GM18909 (cell line): ENCODE measurements around the gene CAPS.
"Not testable (repeated sequence)": the region's sequence is repeated elsewhere in the genome, so short reads cannot be mapped to it uniquely, and the experiment has no call there.

Experiments used
- ATAC-seq: cut with Tn5 transposase; IDR thresholded peaks from one replicate; pipeline ENCODE4 v1.9.1; 2021; ENCODE audit warnings: mild to moderate bottlenecking; ENCODE audit not compliant: unreplicated experiment, poor library complexity

CAPS gene

DNA sequence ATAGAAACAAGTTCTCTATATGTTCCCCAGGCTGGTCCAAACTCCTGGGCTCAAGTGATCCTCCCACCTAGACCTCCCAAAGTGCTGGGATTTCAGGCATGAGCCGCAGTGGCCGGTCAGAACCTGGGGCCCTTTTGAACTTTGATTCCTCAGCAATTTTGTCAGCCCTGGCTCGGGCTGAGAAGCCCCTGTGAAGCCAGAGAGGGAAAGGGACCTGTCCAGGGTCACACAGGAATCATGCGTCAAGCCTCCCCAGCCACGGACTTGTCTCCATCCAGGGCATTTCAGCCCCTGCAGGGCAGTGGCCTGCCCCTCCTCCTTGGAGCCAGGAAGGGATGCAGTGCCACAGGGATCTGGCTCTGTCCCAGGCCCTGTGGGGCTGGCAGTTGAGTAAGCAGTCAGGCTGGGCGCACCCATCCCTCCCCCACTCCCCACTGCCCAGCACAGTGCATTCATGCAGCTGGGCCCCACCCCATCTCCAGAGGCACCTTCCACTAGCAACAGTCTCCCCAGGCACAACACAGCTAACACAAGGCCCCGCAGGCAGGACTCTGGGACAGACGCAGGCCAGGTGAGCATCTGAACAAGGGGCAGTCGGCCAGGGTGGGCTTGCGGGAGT lies at the start of gene CAPS:
CAPS (plus strand) TSS at position 516 of the 619 bp plus-strand sequence. CDS start 153 bp downstream, outside the sequence.
- ATAC-seq = no peak

- ATAC-seq = no peak
These were observed 49.1 kb upstream of the CAPS start for GRCh38 chr19:5864725-5865486.

DNA sequence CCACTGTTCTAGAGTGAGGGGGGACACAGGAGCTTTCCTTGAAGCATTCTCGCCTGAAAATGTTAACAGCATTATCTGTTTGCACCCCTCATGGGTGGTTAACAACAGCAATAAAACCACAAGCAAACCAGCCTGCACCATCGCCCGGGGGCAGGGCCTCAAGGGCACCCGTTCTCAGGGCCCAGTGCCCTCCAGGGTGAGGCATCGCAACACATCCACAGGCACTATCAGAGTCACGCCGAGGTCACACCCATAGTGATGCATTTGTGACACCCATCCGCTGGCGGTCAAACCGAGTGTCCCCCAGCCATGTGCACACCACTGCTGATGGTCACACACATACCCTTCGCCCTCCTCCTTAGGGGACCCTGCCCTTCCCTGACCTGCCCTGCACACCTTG lies 48.3 kb upstream of the CAPS start:
- ATAC-seq = no peak

- ATAC-seq = no peak
These were observed 46.6 kb upstream of the CAPS start for GRCh38 chr19:5867201-5868136.

DNA sequence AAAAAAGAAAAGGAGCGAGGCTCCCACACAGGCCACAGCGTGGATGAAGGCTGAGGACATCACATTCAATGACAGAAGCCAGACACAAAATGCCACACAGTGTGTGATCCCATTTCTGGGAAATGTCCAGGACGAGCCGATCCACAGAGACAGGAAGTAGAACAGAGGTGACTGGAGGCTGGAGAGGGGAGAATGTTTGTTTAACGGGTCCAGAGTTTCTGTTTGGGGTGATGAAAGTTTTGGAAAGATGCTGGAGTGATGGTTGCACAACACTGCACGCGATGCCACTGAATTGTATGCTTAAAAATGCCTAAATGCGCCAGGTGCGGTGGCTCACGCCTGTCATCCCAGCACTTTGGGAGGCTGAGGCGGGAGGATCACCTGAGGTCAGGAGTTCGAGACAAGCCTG lies 43.1 kb upstream of the CAPS start:
- no peak for ATAC-seq

- no peak for ATAC-seq
These were observed 40.3 kb upstream of the CAPS start for GRCh38 chr19:5873617-5874199.

DNA sequence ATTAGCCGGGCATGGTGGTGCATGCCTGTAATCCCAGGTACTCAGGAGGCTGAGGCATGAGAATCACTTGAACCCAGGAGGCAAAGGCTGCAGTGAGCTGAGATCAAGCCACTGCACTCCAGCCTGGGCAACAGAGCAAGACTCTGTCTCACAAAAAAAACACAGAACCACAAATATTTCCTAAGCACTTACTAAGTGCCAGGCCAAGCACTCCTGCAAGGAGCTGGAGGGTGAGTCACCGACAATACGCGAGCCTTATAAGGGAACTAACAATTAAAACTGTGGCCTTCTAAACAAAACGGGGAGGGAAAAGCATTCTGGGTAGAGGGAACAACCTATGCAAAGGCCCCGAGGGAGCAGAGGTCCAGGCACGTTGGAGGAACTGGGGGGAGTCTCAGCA lies 39.6 kb upstream of the CAPS start:
- not testable (repeated sequence) for ATAC-seq

DNA sequence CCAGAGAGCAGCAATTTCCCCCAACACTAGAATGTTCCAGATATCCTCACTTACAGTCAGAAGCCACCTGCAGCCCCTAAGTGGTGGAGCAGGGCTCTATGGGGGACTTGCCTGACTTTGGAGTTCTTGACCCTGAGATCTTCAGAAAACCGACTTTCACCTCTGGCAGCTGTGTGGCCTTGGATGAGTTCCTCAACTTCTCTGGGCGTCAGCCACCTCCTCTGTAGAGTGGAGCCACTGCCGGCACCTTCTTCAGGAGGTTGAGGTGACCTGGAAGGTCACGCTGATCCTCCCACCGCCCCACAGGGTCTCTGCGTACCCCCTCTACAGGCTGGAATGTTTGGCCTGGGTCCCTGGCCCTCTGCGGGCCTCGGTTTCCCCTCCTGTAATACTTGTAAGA lies 36.6 kb upstream of the CAPS start:
- ATAC-seq = no peak

DNA sequence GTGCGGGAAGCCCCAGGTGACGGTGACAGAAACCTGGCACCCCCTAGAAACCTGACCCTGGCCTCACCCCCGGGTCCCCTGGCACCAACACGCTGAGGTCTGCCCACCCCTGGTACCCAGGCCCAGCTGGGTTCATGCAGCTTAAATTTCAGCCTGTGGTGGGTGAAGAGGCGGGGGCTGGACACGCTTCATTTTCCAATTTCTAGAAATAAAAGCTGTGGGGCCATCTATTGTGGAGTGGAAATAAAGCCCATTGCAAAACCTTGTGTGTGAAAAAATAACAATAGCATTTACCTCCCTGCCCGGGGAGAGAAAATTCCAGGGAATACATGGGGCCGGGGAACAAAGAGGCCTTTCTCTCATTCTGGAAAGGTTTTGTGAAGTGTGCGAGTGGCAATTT lies 36.2 kb upstream of the CAPS start:
- no peak for ATAC-seq

DNA sequence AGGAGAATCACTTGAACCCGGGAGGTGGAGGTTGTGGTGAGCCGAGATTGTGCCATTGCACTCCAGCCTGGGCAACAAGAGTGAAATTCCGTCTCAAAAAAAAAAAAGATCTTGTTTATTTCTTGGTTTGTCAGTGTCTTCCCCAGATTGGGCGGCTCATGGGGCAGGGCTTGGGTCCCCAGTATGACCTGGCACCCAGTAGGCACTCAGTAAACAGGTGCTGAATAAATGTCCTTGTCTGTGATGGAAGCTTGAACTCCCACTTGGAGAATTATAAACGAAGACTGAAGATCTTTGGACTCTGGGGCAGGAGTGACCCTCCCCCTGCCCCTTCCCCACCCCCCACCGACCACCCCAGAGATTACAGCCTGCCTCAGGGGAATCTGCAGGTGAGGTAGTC lies 33.9 kb upstream of the CAPS start:
- ATAC-seq = no peak

DNA sequence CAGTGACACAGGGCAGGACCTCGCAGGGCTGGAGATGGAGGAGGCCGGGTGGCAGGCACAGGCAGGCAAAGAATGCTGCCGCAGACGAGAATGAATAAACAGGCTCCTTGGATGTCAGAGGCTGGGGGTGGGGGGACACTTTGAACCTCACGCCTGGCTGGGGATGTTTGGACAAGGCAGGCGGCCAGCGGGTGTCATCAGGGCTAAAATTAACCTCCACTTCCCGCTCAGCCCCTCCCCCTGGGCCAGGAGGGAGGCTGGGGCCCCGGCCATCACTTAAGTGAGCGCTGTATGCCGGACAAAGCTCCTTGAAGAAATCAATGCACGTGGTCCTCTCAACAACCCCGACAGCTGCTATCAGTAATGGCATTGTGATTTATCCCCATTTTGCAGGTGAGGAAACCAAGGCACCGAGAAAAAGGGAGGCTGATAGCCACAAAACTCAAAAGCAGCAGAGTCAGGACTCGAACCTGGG lies 33.4 kb upstream of the CAPS start:
- no peak for ATAC-seq

DNA sequence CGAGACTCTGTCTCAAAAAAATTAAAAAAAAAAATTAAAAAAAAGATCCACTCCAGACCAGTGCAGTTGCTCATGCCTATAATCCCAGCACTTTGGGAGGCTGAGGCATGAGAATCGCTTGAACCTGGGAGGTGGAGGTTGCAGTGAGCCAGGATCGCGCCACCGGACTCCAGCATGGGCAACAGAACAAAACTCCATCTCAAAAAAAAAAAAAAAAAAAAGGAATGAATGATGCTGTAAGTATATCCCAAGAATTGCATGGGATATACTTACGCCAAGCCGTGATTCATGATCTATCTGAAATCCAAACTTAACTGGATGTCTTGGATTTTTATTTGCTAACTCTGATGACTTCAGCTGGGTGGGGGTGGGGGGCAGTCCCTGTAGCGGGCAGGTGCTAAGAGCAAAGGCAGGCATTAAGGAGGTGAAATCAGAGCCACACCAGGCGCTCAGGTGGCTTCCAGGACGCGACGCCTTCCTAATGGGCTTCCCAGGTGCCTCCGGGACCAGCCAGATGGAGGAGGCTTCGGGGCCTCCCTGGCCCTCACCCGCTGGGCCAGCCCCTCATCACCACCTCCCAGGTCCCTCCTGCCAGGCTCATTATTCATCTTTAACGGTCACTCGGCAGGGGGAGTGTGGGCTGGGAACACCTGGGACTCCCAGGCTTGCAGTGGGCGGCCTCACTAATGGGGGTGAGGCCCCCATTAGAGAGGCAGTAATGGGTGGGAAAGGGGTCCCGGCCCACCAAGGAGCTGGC lies 32.3 kb upstream of the CAPS start:
- no peak for ATAC-seq

GRCh38 chr19:5882421-5882968 lies 31.6 kb upstream of the CAPS start:
- no peak for ATAC-seq

- ATAC-seq = not testable (repeated sequence)
These were observed 30.7 kb upstream of the CAPS start for GRCh38 chr19:5883157-5883873.

GRCh38 chr19:5884065-5884811 lies 29.8 kb upstream of the CAPS start:
- ATAC-seq = not testable (repeated sequence)

- ATAC-seq = no peak
These were observed 24.6 kb upstream of the CAPS start for GRCh38 chr19:5889288-5889971.

DNA sequence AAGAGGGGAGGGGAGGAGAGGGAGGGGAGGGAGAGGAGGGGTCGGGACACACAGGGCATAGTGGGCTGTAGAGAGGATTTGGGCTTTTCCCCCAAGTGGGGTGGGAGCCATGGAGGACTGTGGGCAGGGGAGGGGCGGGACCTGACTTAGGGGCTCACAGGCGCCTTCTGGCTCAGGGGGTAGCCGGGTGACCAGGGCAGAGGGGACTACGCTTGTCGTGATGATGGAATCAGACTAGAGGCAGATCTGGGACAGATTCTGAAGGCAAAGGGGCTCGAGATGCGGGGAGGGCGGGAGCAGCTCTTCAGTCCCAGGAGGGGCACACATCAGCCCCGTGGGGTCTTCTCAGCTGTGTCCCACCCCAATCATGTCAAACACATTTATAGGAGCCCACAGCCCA lies 24.0 kb upstream of the CAPS start:
- no peak for ATAC-seq

GRCh38 chr19:5891572-5891937 lies 22.5 kb upstream of the CAPS start:
- ATAC-seq = no peak
